Mesendoderm (in vitro differentiated cells): ENCODE measurements around the gene HOXD1.

Experiments used
- DNase-seq: peaks from one replicate; pipeline ENCODE4 v3.0.0; 2013
- H2AK5ac ChIP-seq: 2 replicates; pipeline ENCODE4 v1.6.1; 2013; ENCODE audit warnings: low read length, inconsistent platforms
- H2BK120ac ChIP-seq: 2 replicates; pipeline ENCODE4 v1.6.1; 2013; ENCODE audit warnings: low read depth, mild to moderate bottlenecking, low read length, moderate library complexity, mixed read lengths
- H2BK15ac ChIP-seq: replicated peaks from 2 replicates; pipeline ENCODE4 v1.6.1; 2013; ENCODE audit warnings: low read depth, mild to moderate bottlenecking, moderate library complexity
- H2BK5ac ChIP-seq: 2 replicates; pipeline ENCODE4 v1.6.1; 2013; ENCODE audit warnings: low read length, inconsistent platforms
- H3K18ac ChIP-seq: 2 replicates; pipeline ENCODE4 v1.6.1; 2013; ENCODE audit warnings: mild to moderate bottlenecking, low read length, mixed read lengths
- H3K23ac ChIP-seq: one replicate; pipeline ENCODE4 v1.6.1; 2013; ENCODE audit warnings: low read length
- H3K27ac ChIP-seq: 2 replicates; pipeline ENCODE4 v1.5.1; 2013; ENCODE audit warnings: low read depth, mild to moderate bottlenecking, inconsistent platforms, low read length, moderate library complexity
- H3K27me3 ChIP-seq: 2 replicates; pipeline ENCODE4 v1.6.1; 2013; ENCODE audit warnings: low read length, control low read depth, mild to moderate bottlenecking, inconsistent platforms; ENCODE audit not compliant: insufficient read depth, poor library complexity
- H3K36me3 ChIP-seq: 2 replicates; pipeline ENCODE4 v1.6.1; 2013; ENCODE audit warnings: low read length, inconsistent platforms; ENCODE audit not compliant: control insufficient read depth, insufficient read depth
- H3K4ac ChIP-seq: one replicate; pipeline ENCODE4 v1.6.1; 2013; ENCODE audit warnings: low read depth, mild to moderate bottlenecking, low read length, moderate library complexity
- H3K4me1 ChIP-seq: 2 replicates; pipeline ENCODE4 v1.6.1; 2013; ENCODE audit warnings: low read depth, low read length, inconsistent platforms; ENCODE audit not compliant: control insufficient read depth
- H3K4me2 ChIP-seq: 2 replicates; pipeline ENCODE4 v1.6.1; 2013; ENCODE audit warnings: low read length
- H3K4me3 ChIP-seq: 2 replicates; pipeline ENCODE4 v1.5.1; 2013; ENCODE audit warnings: mild to moderate bottlenecking, low read length
- H3K56ac ChIP-seq: one replicate; pipeline ENCODE4 v1.6.1; 2013; ENCODE audit warnings: low read length
- H3K79me1 ChIP-seq: 2 replicates; pipeline ENCODE4 v1.6.1; 2013; ENCODE audit warnings: low read length, inconsistent platforms
- H3K79me2 ChIP-seq: 2 replicates; pipeline ENCODE4 v1.6.1; 2013; ENCODE audit warnings: mild to moderate bottlenecking, low read length; ENCODE audit not compliant: control insufficient read depth, insufficient read depth
- H3K9ac ChIP-seq: 2 replicates; pipeline ENCODE4 v1.6.1; 2013; ENCODE audit warnings: low read length, inconsistent platforms
- H4K5ac ChIP-seq: one replicate; pipeline ENCODE4 v1.6.1; 2013; ENCODE audit warnings: low read length
- H4K8ac ChIP-seq: one replicate; pipeline ENCODE4 v1.6.1; 2013; ENCODE audit warnings: low read depth, mild to moderate bottlenecking, control low read depth, low read length, moderate library complexity
- WGBS: extraction: QIAGEN DNeasy Blood & Tissue Kit; methylation state at CpG from one replicate; pipeline ENCODE4 v1.1.7; 2013; ENCODE audit warnings: low lambda C conversion rate, missing lambda C conversion rate; ENCODE audit not compliant: insufficient coverage; ENCODE audit errors: extremely low coverage; 5-methylcytosine and 5-hydroxymethylcytosine counted together

The HOXD1 gene

DNA sequence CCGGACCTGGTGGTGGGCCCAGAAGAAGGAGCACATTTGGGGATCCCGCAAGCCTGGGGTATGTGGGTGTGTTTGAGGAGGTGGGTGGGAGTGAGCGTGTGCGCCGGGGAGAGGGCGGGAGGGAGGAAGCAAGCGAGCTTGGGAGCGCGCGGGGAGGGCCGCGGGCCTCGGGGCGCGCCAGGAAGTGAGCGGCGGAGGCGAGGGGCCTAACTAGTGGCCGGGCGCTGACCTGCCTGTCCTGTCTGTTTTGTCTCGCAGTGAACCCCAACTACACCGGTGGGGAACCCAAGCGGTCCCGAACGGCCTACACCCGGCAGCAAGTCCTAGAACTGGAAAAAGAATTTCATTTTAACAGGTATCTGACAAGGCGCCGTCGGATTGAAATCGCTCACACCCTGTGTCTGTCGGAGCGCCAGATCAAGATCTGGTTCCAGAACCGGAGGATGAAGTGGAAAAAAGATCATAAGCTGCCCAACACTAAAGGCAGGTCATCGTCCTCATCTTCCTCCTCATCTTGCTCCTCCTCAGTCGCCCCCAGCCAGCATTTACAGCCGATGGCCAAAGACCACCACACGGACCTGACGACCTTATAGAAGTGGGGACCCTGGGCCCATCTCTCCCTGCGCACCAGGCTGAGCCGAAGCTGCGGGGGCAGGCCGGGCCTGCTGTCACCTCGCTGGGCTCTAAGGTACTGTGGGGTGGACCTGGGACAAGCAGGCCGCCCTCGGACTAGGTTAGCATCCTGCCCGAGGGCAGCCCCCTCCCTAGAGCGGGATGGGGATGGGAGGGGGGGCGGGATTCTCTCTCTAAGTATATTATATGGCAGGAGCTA, 35.9 kb upstream of the HOXD1 start:
- H3K56ac ChIP-seq: no peak overlapping the region
- DNase-seq: no peak
- H4K8ac ChIP-seq: no peak overlapping the region
- H2BK15ac ChIP-seq: no peak overlapping the region
- no peak overlapping the region for H2BK5ac ChIP-seq
- no peak overlapping the region for H4K5ac ChIP-seq
- no peak overlapping the region for H3K4me3 ChIP-seq
- whole genome bisulfite sequencing: no CpG with 5 or more reads among the region's 48 CpGs
- H3K4me1 ChIP-seq: no peaks in the 10 kb centered on the region
- no peak overlapping the region for H3K9ac ChIP-seq
- no peak overlapping the region for H3K23ac ChIP-seq
- H3K27ac ChIP-seq: no peak overlapping the region
- no peak overlapping the region for H3K18ac ChIP-seq
- peaks cover 93% of the 10 kb centered on the region for H3K27me3 ChIP-seq
- H3K79me1 ChIP-seq: no peaks in the 10 kb centered on the region
- no peak overlapping the region for H3K4me2 ChIP-seq
- H3K36me3 ChIP-seq: no peaks in the 10 kb centered on the region
- no peak overlapping the region for H3K4ac ChIP-seq
- H2BK120ac ChIP-seq: no peak overlapping the region
- H3K79me2 ChIP-seq: no peaks in the 10 kb centered on the region
- H2AK5ac ChIP-seq: no peak overlapping the region

DNA sequence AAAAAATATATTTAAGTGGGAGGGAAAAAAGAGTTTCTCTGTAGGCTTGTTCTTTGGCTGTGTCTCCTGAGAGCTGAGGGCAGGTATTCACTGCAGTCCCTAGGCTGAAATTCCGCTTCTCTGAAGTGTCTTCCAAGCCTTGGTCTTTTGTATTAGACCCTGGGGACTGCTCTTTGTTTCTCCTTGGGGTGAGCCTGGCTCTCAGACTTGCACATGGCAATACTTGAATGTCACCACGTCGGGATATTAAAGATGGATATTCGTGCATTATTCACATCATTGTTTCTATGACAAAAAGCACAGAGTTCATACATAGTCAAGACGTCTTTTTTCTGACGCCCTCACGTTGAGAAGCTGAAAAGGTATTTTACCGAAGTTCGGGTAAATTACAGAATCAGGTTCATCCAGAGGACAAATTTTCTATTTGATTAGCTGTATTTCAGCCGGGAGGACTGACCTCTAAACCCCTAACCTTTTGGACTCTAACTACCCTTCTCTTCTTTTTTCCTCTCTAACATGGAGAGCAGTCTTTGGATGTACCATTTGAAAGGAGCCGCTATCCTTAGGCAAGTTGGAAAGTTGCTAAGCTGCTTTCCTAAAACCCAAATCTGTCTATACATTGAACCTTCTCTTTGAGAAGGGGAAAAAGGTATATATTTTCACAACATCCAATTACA, 33.8 kb upstream of the HOXD1 start:
- Histone ChIP-seq H3K56ac (no peak overlapping the region), H2BK120ac (no peak overlapping the region), H3K79me1 (no peaks in the 10 kb centered on the region), H3K4ac (no peak overlapping the region), H3K27ac (no peak overlapping the region), H3K79me2 (no peaks in the 10 kb centered on the region), H3K4me1 (peaks cover 3% of the 10 kb centered on the region), H3K9ac (no peak overlapping the region), H3K18ac (no peak overlapping the region), H3K4me3 (no peak overlapping the region), H2AK5ac (no peak overlapping the region), H3K4me2 (no peak overlapping the region), H3K23ac (no peak overlapping the region), H4K5ac (no peak overlapping the region), H2BK15ac (no peak overlapping the region), H3K36me3 (no peaks in the 10 kb centered on the region), H4K8ac (no peak overlapping the region), H3K27me3 (peaks cover 88% of the 10 kb centered on the region), H2BK5ac (no peak overlapping the region)
- WGBS: no CpG with 5 or more reads among the region's 11 CpGs
- no peak for DNase-seq

DNA sequence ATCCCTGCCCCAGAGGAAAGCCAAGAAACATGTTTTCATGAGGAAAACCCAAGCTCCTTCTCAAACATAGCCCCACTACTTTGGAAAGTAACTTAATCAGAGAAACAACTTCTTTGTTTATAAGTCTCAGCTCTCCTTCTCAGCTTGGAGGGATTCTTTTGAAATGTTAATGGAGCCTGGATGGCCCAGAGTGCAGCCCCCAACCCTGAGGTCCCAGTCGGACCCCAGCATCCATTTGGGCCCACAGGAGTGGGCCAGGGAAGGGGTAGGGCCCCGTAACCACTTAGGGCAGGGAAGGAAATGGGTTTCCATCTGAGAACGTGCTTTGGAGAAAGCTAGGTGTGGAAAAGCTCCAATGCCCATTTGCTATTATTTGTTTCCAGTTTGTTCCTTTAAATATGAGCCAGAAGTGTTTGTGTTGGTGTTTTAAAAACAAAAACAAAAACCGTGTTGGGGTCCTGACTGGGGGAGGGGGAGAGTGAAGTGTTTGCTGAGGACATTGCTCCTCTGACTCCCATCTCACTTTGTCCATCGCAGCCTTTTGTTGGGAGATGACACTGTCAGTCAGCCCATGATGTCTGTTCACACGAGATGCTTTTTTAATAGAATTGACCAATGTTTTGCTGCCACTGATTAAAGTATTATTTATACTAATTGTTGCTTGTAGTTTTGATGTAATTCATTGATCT, 33.0 kb upstream of the HOXD1 start:
- DNase-seq: no peak
- no peaks in the 10 kb centered on the region for H3K79me1 ChIP-seq

DNA sequence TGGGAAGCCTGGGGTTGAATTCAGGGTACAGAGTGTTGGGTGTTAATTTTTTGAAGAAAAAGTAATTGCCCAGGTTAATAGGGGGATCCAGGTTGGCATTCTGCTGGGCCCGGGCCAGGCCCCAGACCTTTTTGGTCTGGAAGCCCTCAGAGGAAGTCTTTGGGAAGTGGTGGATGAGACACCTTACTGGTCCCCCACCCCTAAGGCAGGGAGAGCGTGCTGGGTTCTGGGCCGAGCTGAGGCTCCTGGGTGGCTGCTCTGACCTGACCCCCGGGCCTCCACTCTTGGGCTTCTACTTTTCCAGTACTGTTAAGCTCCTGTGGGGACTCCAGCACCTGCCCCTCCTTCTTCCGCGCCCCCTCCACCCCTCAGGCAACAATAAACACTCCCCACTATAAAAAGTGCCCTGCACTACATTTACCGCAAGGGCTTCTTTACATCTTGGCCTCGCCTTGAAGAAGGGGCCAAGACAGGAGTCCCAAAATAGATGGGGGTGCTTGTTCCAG, 32.1 kb upstream of the HOXD1 start:
- no peak overlapping the region for H2BK15ac ChIP-seq
- no peak overlapping the region for H2AK5ac ChIP-seq
- no peak overlapping the region for H3K4me2 ChIP-seq
- no peak overlapping the region for H3K23ac ChIP-seq
- H3K79me2 ChIP-seq: no peaks in the 10 kb centered on the region
- peaks cover 87% of the 10 kb centered on the region for H3K27me3 ChIP-seq
- H4K8ac ChIP-seq: no peak overlapping the region
- no peak overlapping the region for H3K27ac ChIP-seq
- no peak overlapping the region for H3K4me3 ChIP-seq
- H3K9ac ChIP-seq: no peak overlapping the region
- H2BK5ac ChIP-seq: no peak overlapping the region
- H4K5ac ChIP-seq: no peak overlapping the region
- DNase-seq: no peak
- H3K18ac ChIP-seq: no peak overlapping the region
- no CpG with 5 or more reads among the region's 8 CpGs for WGBS
- H3K36me3 ChIP-seq: no peaks in the 10 kb centered on the region
- no peak overlapping the region for H3K4ac ChIP-seq
- peaks cover 3% of the 10 kb centered on the region for H3K4me1 ChIP-seq
- H3K56ac ChIP-seq: no peak overlapping the region
- no peak overlapping the region for H2BK120ac ChIP-seq
- no peaks in the 10 kb centered on the region for H3K79me1 ChIP-seq

More for the DNA sequence above, 33.0 kb upstream of the HOXD1 start:
- no peak overlapping the region for H2AK5ac ChIP-seq
- H4K5ac ChIP-seq: no peak overlapping the region
- H3K4me2 ChIP-seq: no peak overlapping the region
- H3K18ac ChIP-seq: no peak overlapping the region
- H3K79me2 ChIP-seq: no peaks in the 10 kb centered on the region
- H3K23ac ChIP-seq: no peak overlapping the region
- peaks cover 88% of the 10 kb centered on the region for H3K27me3 ChIP-seq
- peaks cover 3% of the 10 kb centered on the region for H3K4me1 ChIP-seq
- no peak overlapping the region for H2BK15ac ChIP-seq
- no peak overlapping the region for H4K8ac ChIP-seq
- no peak overlapping the region for H3K4me3 ChIP-seq
- no peak overlapping the region for H3K56ac ChIP-seq
- no peak overlapping the region for H2BK5ac ChIP-seq
- no CpG with 5 or more reads among the region's 6 CpGs for whole genome bisulfite sequencing
- H3K36me3 ChIP-seq: no peaks in the 10 kb centered on the region
- no peak overlapping the region for H3K27ac ChIP-seq
- H3K4ac ChIP-seq: no peak overlapping the region
- no peak overlapping the region for H2BK120ac ChIP-seq
- H3K9ac ChIP-seq: no peak overlapping the region

DNA sequence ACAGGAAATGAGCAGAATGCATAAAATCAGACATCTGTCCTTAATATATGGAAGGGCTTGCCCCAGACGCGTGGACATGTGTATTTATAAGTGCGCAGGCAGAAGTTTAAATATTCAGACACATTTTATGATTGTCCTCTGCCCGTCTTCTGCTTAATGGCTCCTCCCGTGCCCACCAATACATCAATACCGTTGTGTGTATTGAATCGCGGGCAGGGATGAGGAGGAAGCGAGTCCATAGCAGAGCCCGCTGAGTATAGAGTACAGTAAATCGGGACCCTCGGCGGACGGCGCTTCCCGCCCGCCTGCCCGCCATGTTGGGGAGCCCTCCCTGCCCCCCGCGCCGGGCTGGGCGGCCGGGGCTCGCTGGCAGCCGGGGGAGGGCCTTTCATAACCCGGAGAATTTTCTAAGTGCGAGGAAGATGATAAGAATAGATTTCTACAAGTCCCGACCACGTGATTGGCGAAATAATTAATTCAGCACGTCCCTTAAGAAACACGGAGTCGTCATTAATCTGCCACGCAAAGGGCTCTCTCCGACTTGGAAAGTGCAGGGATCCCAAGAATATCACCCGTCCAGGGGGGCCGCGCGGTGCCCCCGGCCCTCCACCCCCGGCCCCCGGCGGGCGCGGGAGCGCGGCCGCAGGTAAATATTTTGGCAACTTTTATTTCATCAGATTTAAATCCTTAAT, 31.5 kb upstream of the HOXD1 start, which contains the start of gene HOXD3:
TSS of gene HOXD3 (plus strand) at position 501 of the 692 bp plus-strand sequence. CDS start 11,808 bp downstream, outside the sequence.
- no peaks in the 10 kb centered on the region for H3K79me1 ChIP-seq
- H3K18ac ChIP-seq: no peak within 1 kb of the TSS
- no peaks in the 10 kb centered on the region for H3K79me2 ChIP-seq
- H3K4me3 ChIP-seq: no peak within 1 kb of the TSS
- no peak for DNase-seq
- no peak within 1 kb of the TSS for H3K27ac ChIP-seq
- no peaks in the 10 kb centered on the region for H3K36me3 ChIP-seq
- no peak within 1 kb of the TSS for H3K9ac ChIP-seq
- H4K5ac ChIP-seq: no peak within 1 kb of the TSS
- H2BK120ac ChIP-seq: no peak within 1 kb of the TSS
- no peak within 1 kb of the TSS for H3K23ac ChIP-seq
- peak within 1 kb of the TSS; percentile 32 for H3K4me2 ChIP-seq
- H2BK15ac ChIP-seq: no peak within 1 kb of the TSS
- peak within 1 kb of the TSS; percentile 70 for H3K56ac ChIP-seq
- H4K8ac ChIP-seq: no peak within 1 kb of the TSS
- peaks cover 87% of the 10 kb centered on the region for H3K27me3 ChIP-seq
- H3K4me1 ChIP-seq: peaks cover 3% of the 10 kb centered on the region
- H2AK5ac ChIP-seq: no peak within 1 kb of the TSS
- H3K4ac ChIP-seq: no peak within 1 kb of the TSS
- no CpG with 5 or more reads among the region's 48 CpGs for WGBS
- no peak within 1 kb of the TSS for H2BK5ac ChIP-seq
